Measurements from ENCODE around the gene COMMD6.

GRCh38 chr13:75521956-75522355, 15.7 kb downstream of the COMMD6 start:
- TF ChIP-seq, protein P1, sequence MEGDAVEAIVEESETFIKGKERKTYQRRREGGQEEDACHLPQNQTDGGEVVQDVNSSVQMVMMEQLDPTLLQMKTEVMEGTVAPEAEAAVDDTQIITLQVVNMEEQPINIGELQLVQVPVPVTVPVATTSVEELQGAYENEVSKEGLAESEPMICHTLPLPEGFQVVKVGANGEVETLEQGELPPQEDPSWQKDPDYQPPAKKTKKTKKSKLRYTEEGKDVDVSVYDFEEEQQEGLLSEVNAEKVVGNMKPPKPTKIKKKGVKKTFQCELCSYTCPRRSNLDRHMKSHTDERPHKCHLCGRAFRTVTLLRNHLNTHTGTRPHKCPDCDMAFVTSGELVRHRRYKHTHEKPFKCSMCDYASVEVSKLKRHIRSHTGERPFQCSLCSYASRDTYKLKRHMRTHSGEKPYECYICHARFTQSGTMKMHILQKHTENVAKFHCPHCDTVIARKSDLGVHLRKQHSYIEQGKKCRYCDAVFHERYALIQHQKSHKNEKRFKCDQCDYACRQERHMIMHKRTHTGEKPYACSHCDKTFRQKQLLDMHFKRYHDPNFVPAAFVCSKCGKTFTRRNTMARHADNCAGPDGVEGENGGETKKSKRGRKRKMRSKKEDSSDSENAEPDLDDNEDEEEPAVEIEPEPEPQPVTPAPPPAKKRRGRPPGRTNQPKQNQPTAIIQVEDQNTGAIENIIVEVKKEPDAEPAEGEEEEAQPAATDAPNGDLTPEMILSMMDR (IDR thresholded peaks at IDR 0.05; ENCODE audit: low read depth, low read length, poor library complexity, severe bottlenecking) = no peak
- no peak for TF ChIP-seq EZH2phosphoT487 (IDR thresholded peaks at IDR 0.05; ENCODE audit: borderline replicate concordance, low read length)
